HL-60 (cell line): ENCODE measurements around the gene SMAP1.

Source experiments
- DNase-seq, 2 experiments: peaks; one replicate each; pipeline ENCODE4 v3.0.0-alpha.2; 2010 to 2020; ENCODE audit warnings: low read depth in 1 of 2, low spot score in 1 of 2
- H3K27ac ChIP-seq: fragments of 250-450 bp; sonication (Bioruptor Pico); replicated peaks from 2 replicates; pipeline ENCODE4 v1.5.1; 2020; ENCODE audit warnings: mild to moderate bottlenecking, moderate library complexity
- H3K27me3 ChIP-seq: fragments of 250-450 bp; sonication (Bioruptor Pico); 2 replicates; pipeline ENCODE4 v1.5.1; 2021; ENCODE audit warnings: mild to moderate bottlenecking, moderate library complexity; ENCODE audit not compliant: insufficient read depth, poor library complexity, severe bottlenecking
- H3K4me3 ChIP-seq: replicated peaks from 2 replicates; pipeline ENCODE4 v1.5.1; 2011; ENCODE audit warnings: mild to moderate bottlenecking, control low read depth, low read length; ENCODE audit not compliant: insufficient read depth
- GABPA ChIP-seq: IDR thresholded peaks from 2 replicates; pipeline ENCODE4 v1.6.1; 2012; ENCODE audit warnings: low read depth
- POLR2AphosphoS5 ChIP-seq: IDR thresholded peaks from 2 replicates; pipeline ENCODE4 v1.6.1; 2012; ENCODE audit warnings: low read depth
- SPI1 ChIP-seq: IDR thresholded peaks from 2 replicates; pipeline ENCODE4 v1.6.1; 2012; ENCODE audit warnings: low read depth, mild to moderate bottlenecking, borderline replicate concordance
- TF ChIP-seq, protein P1 (sequence below): IDR thresholded peaks from one replicate; pipeline ENCODE4 v1.5.1; 2011; ENCODE audit warnings: low read length, control low read depth, inconsistent platforms; ENCODE audit not compliant: insufficient read depth
- TF ChIP-seq, protein P2 (sequence below): IDR thresholded peaks from 2 replicates; pipeline ENCODE4 v1.6.1; 2012; ENCODE audit warnings: low read depth; ENCODE audit not compliant: insufficient replicate concordance

The SMAP1 gene

DNA sequence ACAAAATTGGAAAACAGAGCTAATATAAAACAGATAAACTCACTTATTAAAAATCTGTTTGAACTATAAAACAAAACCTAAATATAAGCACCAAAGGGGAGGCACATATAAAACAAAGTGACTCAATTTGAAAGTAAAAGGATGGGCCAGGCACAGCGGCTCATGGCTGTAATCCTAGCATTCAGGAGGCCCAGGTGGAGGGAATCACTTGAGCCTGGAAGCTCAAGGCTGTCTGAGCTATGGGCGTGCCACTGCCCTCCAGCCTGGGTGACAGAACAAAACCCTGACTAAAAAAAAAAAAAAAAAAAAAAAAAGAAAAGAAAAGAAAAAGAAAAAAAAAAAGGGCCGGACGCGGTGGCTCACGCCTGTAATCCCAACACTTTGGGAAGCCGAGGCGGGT is 31.1 kb upstream of the SMAP1 start:
- Histone ChIP-seq H3K4me3 (no peak overlapping the region), H3K27ac (no peak overlapping the region), H3K27me3 (no peaks in the 10 kb centered on the region)
- TF ChIP-seq POLR2AphosphoS5 (no peak), GABPA (no peak), SPI1 (no peak)
- TF ChIP-seq, protein P1, sequence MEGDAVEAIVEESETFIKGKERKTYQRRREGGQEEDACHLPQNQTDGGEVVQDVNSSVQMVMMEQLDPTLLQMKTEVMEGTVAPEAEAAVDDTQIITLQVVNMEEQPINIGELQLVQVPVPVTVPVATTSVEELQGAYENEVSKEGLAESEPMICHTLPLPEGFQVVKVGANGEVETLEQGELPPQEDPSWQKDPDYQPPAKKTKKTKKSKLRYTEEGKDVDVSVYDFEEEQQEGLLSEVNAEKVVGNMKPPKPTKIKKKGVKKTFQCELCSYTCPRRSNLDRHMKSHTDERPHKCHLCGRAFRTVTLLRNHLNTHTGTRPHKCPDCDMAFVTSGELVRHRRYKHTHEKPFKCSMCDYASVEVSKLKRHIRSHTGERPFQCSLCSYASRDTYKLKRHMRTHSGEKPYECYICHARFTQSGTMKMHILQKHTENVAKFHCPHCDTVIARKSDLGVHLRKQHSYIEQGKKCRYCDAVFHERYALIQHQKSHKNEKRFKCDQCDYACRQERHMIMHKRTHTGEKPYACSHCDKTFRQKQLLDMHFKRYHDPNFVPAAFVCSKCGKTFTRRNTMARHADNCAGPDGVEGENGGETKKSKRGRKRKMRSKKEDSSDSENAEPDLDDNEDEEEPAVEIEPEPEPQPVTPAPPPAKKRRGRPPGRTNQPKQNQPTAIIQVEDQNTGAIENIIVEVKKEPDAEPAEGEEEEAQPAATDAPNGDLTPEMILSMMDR: no peak
- TF ChIP-seq, protein P2, sequence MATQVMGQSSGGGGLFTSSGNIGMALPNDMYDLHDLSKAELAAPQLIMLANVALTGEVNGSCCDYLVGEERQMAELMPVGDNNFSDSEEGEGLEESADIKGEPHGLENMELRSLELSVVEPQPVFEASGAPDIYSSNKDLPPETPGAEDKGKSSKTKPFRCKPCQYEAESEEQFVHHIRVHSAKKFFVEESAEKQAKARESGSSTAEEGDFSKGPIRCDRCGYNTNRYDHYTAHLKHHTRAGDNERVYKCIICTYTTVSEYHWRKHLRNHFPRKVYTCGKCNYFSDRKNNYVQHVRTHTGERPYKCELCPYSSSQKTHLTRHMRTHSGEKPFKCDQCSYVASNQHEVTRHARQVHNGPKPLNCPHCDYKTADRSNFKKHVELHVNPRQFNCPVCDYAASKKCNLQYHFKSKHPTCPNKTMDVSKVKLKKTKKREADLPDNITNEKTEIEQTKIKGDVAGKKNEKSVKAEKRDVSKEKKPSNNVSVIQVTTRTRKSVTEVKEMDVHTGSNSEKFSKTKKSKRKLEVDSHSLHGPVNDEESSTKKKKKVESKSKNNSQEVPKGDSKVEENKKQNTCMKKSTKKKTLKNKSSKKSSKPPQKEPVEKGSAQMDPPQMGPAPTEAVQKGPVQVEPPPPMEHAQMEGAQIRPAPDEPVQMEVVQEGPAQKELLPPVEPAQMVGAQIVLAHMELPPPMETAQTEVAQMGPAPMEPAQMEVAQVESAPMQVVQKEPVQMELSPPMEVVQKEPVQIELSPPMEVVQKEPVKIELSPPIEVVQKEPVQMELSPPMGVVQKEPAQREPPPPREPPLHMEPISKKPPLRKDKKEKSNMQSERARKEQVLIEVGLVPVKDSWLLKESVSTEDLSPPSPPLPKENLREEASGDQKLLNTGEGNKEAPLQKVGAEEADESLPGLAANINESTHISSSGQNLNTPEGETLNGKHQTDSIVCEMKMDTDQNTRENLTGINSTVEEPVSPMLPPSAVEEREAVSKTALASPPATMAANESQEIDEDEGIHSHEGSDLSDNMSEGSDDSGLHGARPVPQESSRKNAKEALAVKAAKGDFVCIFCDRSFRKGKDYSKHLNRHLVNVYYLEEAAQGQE: no peak
- DNase-seq: no peak

DNA sequence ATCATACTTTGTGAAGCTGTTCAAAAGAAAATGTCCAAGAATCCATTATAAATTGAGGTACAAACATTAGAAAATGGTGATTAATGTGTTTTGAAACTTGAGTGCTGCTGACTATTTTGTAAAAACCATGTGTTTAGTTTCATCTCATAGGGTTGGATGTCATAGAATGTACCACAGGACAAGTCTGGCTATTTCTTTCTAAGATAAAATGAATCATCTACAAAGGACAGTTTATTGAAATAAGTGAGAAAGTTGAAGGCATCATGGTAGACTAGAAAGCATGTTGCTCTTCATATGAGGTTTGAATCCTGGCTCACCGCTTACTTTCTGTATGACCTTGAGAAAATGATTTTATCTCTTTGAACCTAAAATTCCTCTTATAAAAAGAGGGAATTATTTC is 29.2 kb upstream of the SMAP1 start:
- no peak for DNase-seq
- H3K4me3 ChIP-seq: no peak overlapping the region
- H3K27ac ChIP-seq: no peak overlapping the region
- no peak for TF ChIP-seq POLR2AphosphoS5
- TF ChIP-seq, protein P2: no peak
- no peak for TF ChIP-seq GABPA
- TF ChIP-seq, protein P1: no peak
- TF ChIP-seq SPI1: no peak
- H3K27me3 ChIP-seq: no peaks in the 10 kb centered on the region

DNA sequence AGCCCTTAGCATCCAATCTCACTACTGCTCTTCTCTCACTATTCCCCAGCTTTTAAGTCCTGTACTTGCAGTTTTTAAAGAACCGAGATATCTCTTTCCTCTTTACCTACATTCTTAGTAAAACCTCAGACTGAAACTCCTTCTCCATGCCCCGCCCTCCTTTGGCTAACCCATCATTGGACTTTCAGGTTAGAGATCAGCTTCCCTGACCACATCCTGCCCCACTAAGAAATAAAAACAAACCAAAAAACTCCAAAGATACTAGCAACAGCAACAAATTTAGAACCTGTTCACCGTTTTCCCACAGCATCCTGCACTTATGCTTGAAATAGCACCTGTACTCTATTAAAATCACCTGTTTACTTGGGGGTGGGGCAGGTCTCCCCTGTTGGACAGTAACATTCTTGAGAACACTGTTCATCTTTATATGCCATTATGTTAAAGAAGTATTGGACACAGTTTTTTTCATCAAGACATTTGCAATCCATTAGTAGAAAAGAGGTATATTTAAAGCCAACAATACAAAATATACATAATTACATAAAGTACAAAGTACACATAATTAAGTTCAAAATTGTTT is 16.3 kb upstream of the SMAP1 start:
- DNase-seq: no peak
- Histone ChIP-seq H3K27me3 (no peaks in the 10 kb centered on the region), H3K27ac (no peak overlapping the region), H3K4me3 (no peak overlapping the region)
- TF ChIP-seq SPI1 (no peak), GABPA (no peak), POLR2AphosphoS5 (no peak)
- TF ChIP-seq, protein P1: no peak
- TF ChIP-seq, protein P2: no peak
